ENCODE data around the gene AKT2.
"Not testable (repeated sequence)": the region's sequence is repeated elsewhere in the genome, so short reads cannot be mapped to it uniquely, and the experiment has no call there.

The AKT2 gene

GRCh38 chr19:40284501-40285352, at the start of gene AKT2:
AKT2 (minus strand) TSS chr19:40285345; CDS start chr19:40265267, 20,078 bp downstream.
- peak; percentile 89 to 93 (median 93) for DNase-seq

GRCh38 chr19:40333083-40333482, 47.9 kb upstream of the AKT2 start:
- not testable (repeated sequence) for DNase-seq

- DNase-seq = no peak
Observed at GRCh38 chr19:40332669-40333068, 47.5 kb upstream of the AKT2 start.

DNA sequence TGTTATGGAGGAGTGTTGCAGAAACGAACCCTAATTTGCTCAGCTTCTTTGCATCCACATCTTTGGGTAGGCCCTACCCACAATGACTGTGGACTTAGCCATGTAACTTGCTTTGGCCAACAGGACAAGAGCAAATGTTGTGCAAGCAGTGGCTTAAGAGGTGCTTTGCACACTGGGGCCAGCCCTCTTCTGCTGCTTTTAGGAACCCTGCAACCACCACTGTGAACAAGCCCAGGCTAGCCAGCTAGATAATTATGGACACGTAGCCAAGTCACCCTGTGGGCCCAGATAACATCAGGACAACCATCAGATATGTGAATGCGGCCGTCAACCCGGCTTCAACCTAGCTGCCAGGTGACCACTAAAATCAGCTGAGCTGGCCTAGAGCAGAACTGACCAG, 45.9 kb upstream of the AKT2 start:
- no peak for DNase-seq

DNA sequence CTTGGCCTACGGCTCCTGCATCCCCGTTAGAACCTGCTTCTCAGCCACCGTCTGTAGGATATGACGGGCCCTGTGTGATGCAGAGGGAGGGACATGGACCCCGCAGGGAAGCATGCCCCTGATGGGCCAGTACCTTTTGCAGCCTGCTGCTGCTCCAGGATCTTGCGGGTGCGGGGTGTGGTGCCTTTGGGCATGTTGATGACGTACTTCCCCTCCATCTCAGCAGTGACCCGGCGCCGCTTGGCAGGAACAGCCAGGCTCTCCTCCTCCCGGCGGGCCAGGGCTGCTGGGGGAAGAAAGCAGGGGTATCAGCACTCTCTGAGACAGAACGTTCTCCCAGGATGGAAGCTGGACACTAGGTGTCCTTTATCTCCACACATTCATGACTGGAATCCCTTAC, 41.1 kb upstream of the AKT2 start:
- DNase-seq = no peak

DNA sequence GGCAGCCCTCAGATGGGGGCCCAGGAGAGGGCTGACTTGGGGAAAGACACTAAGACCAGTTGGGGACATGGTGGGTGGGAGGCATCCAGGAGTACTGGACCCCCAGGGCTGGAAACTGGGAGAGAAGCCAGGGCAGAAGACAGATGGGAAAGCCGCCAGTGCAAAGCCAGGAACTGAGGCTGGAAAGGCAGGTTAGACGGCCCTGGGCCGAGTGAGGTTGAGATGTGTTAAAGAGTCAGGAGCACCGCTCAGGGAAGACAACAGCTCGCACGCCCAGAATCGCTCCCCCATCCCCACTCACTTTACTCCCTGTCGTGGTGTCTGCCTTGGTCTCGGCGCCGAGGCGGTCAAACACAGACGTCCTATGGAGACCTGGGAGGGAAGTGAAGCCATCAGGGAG, 38.6 kb upstream of the AKT2 start:
- DNase-seq = no peak

DNA sequence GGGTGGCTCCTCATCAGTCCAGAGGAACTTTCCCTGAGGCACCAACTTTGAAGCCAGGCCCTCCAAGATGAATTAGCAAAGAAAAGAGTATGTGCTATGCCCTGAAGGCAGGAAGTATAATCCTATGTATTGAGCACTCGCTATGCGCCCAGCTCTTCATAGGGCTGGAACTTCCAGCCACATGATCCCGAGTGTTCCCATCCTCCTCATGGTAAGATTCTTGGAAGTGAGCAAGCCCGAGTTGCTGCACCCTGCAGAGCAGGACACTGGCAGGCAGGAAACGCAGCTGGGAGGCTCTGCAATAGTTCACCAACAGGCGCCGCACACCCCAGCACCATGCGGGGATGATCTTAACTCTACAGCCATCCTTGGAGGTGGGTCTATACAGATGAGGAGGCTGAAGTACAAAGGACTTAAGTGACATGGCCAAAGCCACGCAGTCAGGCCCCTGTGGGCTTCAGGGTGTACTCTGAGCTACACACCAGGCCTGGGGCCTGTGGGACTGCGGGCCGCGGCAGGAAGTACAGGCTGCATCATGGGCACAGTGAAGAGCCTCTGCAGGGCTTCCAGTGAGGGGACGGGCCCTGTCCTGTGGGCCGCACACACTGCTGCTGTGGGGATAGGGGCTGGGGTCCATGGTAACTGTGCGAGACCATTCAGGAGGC, 37.9 kb upstream of the AKT2 start:
- no peak for DNase-seq

- DNase-seq = no peak
Observed at GRCh38 chr19:40322271-40322610, 37.1 kb upstream of the AKT2 start.

DNA sequence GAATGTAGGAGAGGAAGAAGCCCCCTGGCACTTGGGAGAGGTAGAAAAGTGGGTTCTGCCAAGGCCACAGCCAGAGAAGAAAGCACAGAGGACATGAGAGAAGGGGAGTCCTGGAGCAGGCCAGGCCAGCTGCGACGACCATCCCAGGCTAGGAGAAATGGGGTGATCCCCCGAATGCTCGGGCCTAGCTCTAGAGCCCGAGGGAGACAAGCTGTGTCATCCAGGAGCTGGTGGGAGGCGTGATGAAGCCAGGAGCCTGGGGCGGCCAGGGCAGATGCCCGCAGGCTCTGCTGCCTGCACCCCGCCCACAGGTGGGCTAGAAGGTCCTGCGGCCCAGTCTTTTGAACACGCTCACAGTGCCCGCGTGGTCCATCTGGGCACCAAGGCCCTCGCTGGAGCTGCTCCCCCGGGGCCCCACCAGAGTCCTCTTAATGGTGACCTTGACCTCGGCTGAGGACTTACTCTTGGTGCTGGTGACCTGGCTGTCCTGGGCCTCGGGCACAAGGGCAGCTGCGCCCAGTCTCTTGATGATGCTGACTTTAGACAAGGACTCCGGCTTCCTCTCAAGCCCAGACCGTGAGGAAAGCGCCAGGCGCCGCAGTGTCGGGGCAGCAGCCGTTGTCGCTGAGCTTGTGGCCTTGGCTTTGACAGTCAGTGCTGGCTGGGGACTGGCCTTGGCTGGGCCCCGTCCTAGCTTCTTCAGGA, 36.6 kb upstream of the AKT2 start:
- no peak for DNase-seq

DNA sequence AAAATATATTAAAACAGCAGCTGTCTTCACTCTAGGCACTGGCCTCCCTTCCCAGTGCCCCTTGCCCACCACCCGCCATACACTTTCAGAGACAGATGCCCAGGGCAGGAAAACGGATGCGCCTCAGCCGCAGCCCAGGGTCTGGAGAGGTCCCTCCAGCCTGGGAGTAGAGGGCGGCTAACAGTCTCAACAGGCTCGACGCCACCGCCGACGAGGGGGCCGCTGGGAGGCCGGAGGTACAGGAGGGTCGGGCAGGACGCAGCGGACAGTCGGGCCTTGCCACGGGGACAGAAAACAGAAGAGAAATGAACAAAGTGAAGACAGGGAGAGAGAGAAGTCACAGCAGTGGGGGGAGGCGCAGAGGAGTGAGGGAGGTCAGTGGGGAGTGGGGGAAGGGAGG, 35.9 kb upstream of the AKT2 start:
- no peak for DNase-seq

DNA sequence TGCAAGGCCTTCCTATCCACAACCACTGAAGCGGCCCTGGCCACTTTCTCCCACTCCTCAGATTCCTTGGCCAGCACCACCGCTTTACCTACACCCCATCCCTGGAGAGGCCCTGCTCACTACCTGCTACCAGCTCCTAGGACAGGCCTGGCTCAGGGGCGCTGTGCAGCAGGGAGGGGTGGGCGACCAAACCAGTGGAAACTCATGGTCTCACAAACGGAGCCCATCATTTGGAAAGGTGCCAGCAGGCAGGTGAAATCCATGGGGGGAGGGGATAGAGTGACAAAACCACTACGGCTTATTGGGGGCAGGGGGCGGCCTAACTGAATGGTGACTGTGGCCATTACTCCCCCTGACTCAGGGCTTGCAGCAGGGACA, 35.4 kb upstream of the AKT2 start:
- no peak for DNase-seq

DNA sequence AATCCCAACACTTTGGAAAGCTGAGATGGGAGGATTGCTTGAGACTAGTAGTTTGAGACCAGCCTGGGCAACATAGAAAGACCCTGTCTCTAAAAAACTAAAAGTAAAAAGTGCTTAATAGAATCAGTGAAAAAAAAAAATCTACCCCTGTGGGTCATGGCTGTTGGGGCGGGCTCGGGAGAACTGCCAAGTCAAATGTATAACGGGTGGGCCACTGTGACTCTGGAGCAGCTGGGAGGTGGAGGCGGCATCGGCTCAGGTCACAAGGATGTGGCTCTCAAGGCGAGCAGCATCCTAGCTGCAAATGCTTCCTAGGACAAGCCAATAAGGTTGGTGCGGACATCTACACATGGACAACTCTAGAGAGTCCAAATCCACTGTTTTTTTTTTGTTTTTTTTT, 32.2 kb upstream of the AKT2 start:
- DNase-seq = no peak

DNA sequence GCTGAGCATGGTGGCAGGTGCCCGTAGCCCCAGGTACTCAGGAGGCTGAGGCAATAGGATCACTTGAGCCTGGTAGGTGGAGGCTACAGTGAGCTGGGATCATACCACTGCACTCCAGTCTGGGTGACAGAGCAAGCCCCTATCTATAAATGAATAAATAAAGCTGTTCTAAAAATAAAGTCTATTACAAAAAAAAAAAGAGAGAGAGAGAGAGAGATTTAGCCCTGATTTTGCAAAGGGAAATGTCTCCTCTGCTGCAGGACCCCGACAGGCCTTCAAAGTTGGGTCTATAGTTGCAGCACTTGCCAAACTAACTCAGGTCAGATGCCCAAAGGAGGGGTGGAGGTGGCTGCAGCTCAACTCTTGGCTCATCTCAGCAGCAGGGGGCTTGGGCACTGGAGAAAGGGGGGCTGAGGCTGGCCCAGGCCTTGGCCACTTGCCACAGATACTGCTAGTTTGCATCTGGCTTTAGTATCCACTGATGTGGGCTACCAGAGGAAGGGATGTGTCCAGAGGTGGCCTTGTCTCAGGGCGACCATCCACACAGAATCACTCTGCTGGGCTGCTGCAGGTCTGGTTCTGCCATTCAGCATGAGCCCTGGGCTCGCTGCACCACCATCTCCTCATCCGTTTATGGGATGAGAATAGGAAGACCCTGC, 30.8 kb upstream of the AKT2 start:
- DNase-seq = no peak

DNA sequence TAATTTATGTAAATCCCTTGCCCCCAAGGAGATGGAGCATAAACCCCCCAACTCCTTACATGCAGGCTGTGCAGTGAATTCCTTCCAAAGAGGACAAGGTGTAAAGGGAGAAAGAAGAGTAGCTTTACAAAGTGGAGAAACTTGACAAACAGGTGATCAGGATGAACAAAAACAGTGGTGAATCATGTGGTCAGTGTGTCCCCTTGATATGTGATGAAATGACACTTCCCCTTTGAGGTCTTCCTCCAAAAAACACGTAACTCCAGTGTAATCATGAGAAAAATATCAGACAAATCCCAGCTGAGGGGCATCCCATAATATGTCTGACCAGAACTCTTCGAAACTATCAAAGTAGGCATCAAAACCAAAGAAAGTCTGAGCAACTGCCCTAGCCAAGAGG, 29.5 kb upstream of the AKT2 start:
- no peak for DNase-seq

GRCh38 chr19:40313229-40313983, 28.3 kb upstream of the AKT2 start:
- DNase-seq = no peak

DNA sequence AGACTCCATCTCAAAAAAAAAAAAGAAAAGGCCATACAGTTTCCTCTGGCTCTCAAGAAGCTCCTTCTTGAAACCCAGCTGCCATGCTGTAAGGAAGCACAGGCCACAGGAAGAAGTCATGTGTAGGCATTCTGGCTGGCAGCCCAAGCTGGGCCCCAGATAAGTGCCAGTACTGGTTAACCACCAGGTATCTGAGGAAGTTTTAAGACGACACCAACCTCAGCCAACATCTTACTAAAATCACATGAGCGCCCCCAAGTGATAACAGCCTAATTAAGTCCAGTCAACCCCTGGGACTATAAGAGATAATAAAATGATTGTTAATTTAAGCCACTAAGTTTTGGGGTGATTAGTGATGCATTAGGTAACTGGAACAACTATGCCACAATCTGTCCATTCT, 27.4 kb upstream of the AKT2 start:
- no peak for DNase-seq

- no peak for DNase-seq
Observed at GRCh38 chr19:40309666-40310065, 24.5 kb upstream of the AKT2 start.

DNA sequence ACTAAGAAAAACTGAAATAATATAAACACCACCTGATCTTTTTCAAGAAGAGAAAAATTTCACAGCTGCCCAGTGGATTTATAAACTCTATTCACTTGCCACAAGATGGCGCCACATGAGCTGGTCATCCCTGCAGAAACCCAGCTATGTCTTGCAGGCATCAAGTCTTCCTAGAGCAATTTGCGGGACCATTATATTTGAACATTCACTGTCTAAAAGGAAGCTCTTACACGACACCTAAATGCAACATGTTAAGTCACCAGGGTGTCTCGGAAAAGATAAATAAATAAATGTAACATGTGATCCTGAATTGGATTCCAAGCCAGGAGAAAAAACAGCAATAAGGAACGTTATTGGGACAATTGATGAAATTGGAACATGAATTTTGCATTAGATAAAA, 20.3 kb upstream of the AKT2 start:
- DNase-seq = peak; percentile 11 to 86 (median 83)

DNA sequence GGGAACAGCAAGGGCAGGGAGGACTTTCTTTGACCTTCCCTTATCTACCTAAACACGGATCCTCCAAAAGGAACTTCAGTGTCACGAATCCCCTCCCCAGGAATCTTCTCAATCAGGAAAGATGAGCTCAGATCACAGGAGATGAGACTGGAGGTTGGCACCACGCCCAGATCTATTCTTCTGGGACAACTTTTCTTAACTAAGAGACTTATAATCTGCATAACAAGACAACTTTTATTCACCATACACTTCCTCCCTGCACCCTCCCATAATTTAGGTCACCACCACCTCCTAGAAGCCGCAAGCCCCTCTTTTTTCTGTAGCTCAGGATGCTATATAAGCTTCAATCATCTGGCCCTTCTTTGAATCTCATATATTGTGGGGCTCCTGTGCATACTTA, 19.2 kb upstream of the AKT2 start:
- DNase-seq = no peak

GRCh38 chr19:40303765-40304164, 18.6 kb upstream of the AKT2 start:
- no peak for DNase-seq

DNA sequence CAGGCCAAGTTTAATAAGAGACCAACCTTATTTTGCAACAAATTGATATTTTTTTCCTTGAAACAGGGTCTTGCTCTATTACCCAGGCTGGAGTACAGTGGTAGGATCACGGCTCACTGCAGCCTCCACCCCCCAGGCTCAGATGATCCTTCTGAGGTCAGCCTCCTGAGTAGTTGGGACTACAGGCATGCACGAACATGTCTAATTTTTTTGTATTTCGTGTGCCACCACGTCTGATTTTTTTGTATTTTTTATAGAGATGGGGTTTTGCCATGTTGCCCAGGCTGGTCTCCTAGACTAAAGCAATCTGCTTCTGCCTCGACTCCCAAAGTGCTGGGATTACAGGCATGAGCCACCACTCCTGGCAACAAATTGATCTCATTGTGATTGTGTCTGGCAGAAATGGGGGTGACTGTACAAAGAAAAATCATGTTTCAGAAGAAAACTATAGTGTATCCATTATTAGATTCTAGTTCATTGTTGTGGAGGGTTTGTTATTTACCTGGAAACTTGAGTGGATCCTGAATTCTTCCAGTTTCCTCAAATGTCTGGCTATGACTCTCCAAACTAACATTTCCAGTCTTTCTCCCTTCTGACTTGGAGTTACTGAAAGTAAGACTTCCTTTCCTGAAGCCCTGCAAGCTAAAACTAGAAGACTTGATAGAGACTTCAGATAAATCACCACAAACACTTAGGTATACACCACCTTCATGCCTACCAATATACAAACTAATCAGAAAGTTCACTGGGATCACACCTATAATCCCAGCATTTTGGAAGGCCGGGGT, 17.3 kb upstream of the AKT2 start:
- DNase-seq = no peak

GRCh38 chr19:40300668-40301067, 15.5 kb upstream of the AKT2 start:
- no peak for DNase-seq
